Measurements from ENCODE around the gene GALNT15.

Gene GALNT15

GRCh38 chr3:16234281-16234680 lies 59.8 kb downstream of the GALNT15 start:
- DNase-seq = no peak

GRCh38 chr3:16236030-16236639 lies 61.7 kb downstream of the GALNT15 start:
- no peak for DNase-seq

GRCh38 chr3:16236856-16237393 lies 62.4 kb downstream of the GALNT15 start:
- DNase-seq = no peak

- DNase-seq = no peak
Observed at GRCh38 chr3:16239086-16239770, 64.7 kb downstream of the GALNT15 start.

GRCh38 chr3:16239780-16240179 lies 65.3 kb downstream of the GALNT15 start:
- no peak for DNase-seq

GRCh38 chr3:16240229-16241023 lies 65.9 kb downstream of the GALNT15 start:
- DNase-seq = no peak

- no peak for DNase-seq
Observed at GRCh38 chr3:16241225-16241624, 66.7 kb downstream of the GALNT15 start.

- no peak for DNase-seq
Observed at GRCh38 chr3:16242177-16242576, 67.7 kb downstream of the GALNT15 start.

- DNase-seq = no peak
Observed at GRCh38 chr3:16243706-16244490, 69.4 kb downstream of the GALNT15 start.

GRCh38 chr3:16245609-16246008 lies 71.1 kb downstream of the GALNT15 start:
- no peak for DNase-seq

GRCh38 chr3:16247282-16248061 lies 73.0 kb downstream of the GALNT15 start:
- peak; percentile 31 for DNase-seq

GRCh38 chr3:16248556-16248955 lies 74.1 kb downstream of the GALNT15 start:
- no peak for DNase-seq

GRCh38 chr3:16249336-16249735 lies 74.9 kb downstream of the GALNT15 start:
- no peak for DNase-seq

GRCh38 chr3:16249886-16250285 lies 75.4 kb downstream of the GALNT15 start:
- DNase-seq = no peak

GRCh38 chr3:16251316-16252085 lies 77.0 kb downstream of the GALNT15 start:
- no peak for DNase-seq

GRCh38 chr3:16252243-16252978 lies 77.9 kb downstream of the GALNT15 start:
- no peak for DNase-seq

- DNase-seq = no peak
Observed at GRCh38 chr3:16252988-16253387, 78.5 kb downstream of the GALNT15 start.

GRCh38 chr3:16253601-16254000 lies 79.1 kb downstream of the GALNT15 start:
- no peak for DNase-seq

- DNase-seq = no peak
Observed at GRCh38 chr3:16254916-16255315, 80.4 kb downstream of the GALNT15 start.

GRCh38 chr3:16255326-16255725 lies 80.8 kb downstream of the GALNT15 start:
- no peak for DNase-seq

GRCh38 chr3:16255726-16256125 lies 81.2 kb downstream of the GALNT15 start:
- peak; percentile 87 for DNase-seq

Data from NCI-H2081 treated with DMSO at 0.1 percent for 48 hours (cell line).